OCI-LY1 (cell line): ENCODE results near the gene SIK1.
"Not testable (repeated sequence)": the region's sequence is repeated elsewhere in the genome, so short reads cannot be mapped to it uniquely, and the experiment has no call there.

Experiments used
- H2AFZ ChIP-seq: fragments of 200-600 bp; sonication (generic), shearing (Covaris generic); 2 replicates; pipeline ENCODE4 v1.6.0; 2014; ENCODE audit warnings: antibody characterized with exemption, mild to moderate bottlenecking, low read length
- H3F3A ChIP-seq: fragments of 200-600 bp; sonication (generic), shearing (Covaris generic); 2 replicates; pipeline ENCODE4 v1.6.0; 2014; ENCODE audit warnings: mild to moderate bottlenecking, antibody characterized with exemption, low read length, moderate library complexity; ENCODE audit not compliant: insufficient read depth
- H3K27ac ChIP-seq: fragments of 200-600 bp; sonication (generic); 2 replicates; pipeline ENCODE4 v1.5.1; 2014; ENCODE audit warnings: low read length, mixed run types, mild to moderate bottlenecking, low read depth; ENCODE audit not compliant: poor library complexity, severe bottlenecking
- H3K27me3 ChIP-seq: fragments of 200-600 bp; sonication (generic); 2 replicates; pipeline ENCODE4 v1.6.0; 2014; ENCODE audit warnings: antibody characterized with exemption, mild to moderate bottlenecking, low read length, moderate library complexity; ENCODE audit not compliant: insufficient read depth
- H3K36me3 ChIP-seq: fragments of 200-600 bp; sonication (generic); 2 replicates; pipeline ENCODE4 v1.6.1; 2014; ENCODE audit warnings: mild to moderate bottlenecking, antibody characterized with exemption, low read length, moderate library complexity, mixed read lengths; ENCODE audit not compliant: insufficient read depth
- H3K4me1 ChIP-seq: fragments of 200-600 bp; sonication (generic); 2 replicates; pipeline ENCODE4 v1.5.1; 2014; ENCODE audit warnings: mild to moderate bottlenecking, low read length, moderate library complexity; ENCODE audit not compliant: insufficient read depth, severe bottlenecking
- H3K4me2 ChIP-seq: fragments of 200-600 bp; sonication (generic), shearing (Covaris generic); 2 replicates; pipeline ENCODE4 v1.6.1; 2014; ENCODE audit warnings: low read length
- H3K4me3 ChIP-seq: fragments of 200-600 bp; sonication (generic); 2 replicates; pipeline ENCODE4 v1.5.1; 2014; ENCODE audit warnings: low read length, low read depth, mild to moderate bottlenecking, mixed read lengths; ENCODE audit not compliant: poor library complexity, severe bottlenecking
- H3K79me2 ChIP-seq: fragments of 200-600 bp; shearing (Covaris generic); 2 replicates; pipeline ENCODE4 v1.6.1; 2016; ENCODE audit warnings: mixed run types, low read length, mixed read lengths; ENCODE audit not compliant: insufficient read depth
- H3K9ac ChIP-seq: fragments of 200-600 bp; sonication (generic), shearing (Covaris generic); 2 replicates; pipeline ENCODE4 v1.6.1; 2014; ENCODE audit warnings: mild to moderate bottlenecking, low read length, mixed read lengths
- H3K9me2 ChIP-seq: fragments of 200-600 bp; sonication (generic), shearing (Covaris generic); 2 replicates; pipeline ENCODE4 v1.6.1; 2014; ENCODE audit warnings: low read depth, mild to moderate bottlenecking, low read length, mixed read lengths
- H3K9me3 ChIP-seq: fragments of 200-600 bp; shearing (Covaris generic); 2 replicates; pipeline ENCODE4 v1.6.1; 2014; ENCODE audit warnings: low read length, mixed read lengths
- H4K20me1 ChIP-seq: fragments of 200-600 bp; sonication (generic), shearing (Covaris generic); 2 replicates; pipeline ENCODE4 v1.6.0; 2016; ENCODE audit warnings: mild to moderate bottlenecking, low read length; ENCODE audit not compliant: insufficient read depth

Gene SIK1

DNA sequence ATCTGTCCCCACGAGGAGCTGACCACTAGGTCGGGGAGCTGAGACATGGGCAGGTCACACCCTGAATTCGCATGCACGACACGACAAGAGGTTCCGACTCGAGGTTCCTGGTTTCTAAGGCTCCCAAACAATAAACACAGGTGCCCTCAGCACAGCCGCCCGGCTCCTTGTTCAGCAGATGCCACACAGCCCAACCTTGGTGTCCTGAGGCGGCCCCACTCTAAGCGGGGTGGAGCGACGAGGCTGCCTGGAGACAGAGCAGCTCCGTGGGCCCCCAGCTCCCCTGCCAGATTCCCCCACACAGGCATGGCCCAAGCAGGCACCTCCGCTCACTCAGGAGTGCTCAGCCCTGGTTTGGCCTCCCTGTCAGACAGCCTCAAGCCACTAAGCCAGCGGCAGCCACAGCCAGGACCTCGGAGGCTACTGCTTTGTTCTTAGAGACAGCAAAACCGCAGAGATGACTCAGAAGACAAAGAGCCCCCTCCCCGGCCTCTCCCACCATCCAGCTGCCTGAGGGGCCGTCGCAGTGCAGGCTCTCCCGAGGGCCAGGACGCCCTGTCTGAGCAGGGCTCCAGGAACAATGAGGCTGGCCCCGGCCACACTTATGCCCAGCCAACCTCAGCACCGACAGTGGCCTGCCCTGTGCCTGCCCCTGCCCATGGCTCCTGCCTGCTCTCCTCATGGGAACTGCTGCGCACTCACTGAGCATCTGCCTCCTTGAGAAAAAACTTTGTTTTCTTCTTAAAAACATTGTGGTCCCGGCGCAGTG, 14.7 kb downstream of the SIK1 start:
- not testable (repeated sequence) for H3F3A ChIP-seq, H3K79me2 ChIP-seq, H3K4me1 ChIP-seq, H3K36me3 ChIP-seq, H3K9me3 ChIP-seq, H3K9ac ChIP-seq, H3K27ac ChIP-seq, H3K27me3 ChIP-seq, H2AFZ ChIP-seq, H3K4me2 ChIP-seq, H3K4me3 ChIP-seq, H3K9me2 ChIP-seq, H4K20me1 ChIP-seq

GRCh38 chr21:43410456-43411068, 16.4 kb downstream of the SIK1 start:
- not testable (repeated sequence) for H3K27ac ChIP-seq, H3K9me3 ChIP-seq, H4K20me1 ChIP-seq, H3K9ac ChIP-seq, H2AFZ ChIP-seq, H3K27me3 ChIP-seq, H3K4me1 ChIP-seq, H3K9me2 ChIP-seq, H3K4me2 ChIP-seq, H3K36me3 ChIP-seq, H3K4me3 ChIP-seq, H3F3A ChIP-seq, H3K79me2 ChIP-seq

GRCh38 chr21:43407139-43407538, 19.8 kb downstream of the SIK1 start:
- not testable (repeated sequence) for H2AFZ ChIP-seq, H3K4me1 ChIP-seq, H3K9me2 ChIP-seq, H3K27ac ChIP-seq, H3K9ac ChIP-seq, H3K36me3 ChIP-seq, H3K4me3 ChIP-seq, H3K79me2 ChIP-seq, H3F3A ChIP-seq, H3K9me3 ChIP-seq, H4K20me1 ChIP-seq, H3K4me2 ChIP-seq, H3K27me3 ChIP-seq

DNA sequence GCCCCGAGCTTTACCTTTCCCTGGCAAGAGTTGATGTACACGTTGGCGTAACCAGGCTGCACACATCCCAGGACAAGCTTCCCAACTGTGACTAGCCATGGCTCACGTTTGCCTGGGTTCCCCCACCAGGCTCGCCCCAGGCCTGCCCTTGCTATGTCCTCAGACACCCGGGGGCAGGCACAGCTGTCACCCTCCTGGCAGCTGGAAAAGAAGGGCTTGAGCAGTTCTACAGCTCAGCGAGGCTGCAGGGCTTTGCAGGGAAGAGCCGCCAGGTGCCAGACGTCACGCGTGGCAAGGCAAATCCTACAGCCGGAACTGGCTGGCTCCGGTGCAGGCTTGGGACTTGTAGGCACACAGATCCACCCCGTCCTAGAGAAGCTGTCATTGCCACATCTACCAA, 22.5 kb downstream of the SIK1 start:
- H3K9ac ChIP-seq, H3K36me3 ChIP-seq, H2AFZ ChIP-seq, H3K27ac ChIP-seq, H3K9me2 ChIP-seq, H3K4me1 ChIP-seq, H3K4me2 ChIP-seq, H4K20me1 ChIP-seq, H3K79me2 ChIP-seq, H3K9me3 ChIP-seq, H3K27me3 ChIP-seq, H3K4me3 ChIP-seq, H3F3A ChIP-seq: not testable (repeated sequence)

- not testable (repeated sequence) for H3K27ac ChIP-seq, H3K4me1 ChIP-seq, H3K4me3 ChIP-seq, H3K9ac ChIP-seq, H3K36me3 ChIP-seq, H2AFZ ChIP-seq, H3F3A ChIP-seq, H4K20me1 ChIP-seq, H3K4me2 ChIP-seq, H3K79me2 ChIP-seq, H3K9me2 ChIP-seq, H3K27me3 ChIP-seq, H3K9me3 ChIP-seq
Observed at GRCh38 chr21:43403651-43404430, 23.1 kb downstream of the SIK1 start.

GRCh38 chr21:43401125-43401524, 25.8 kb downstream of the SIK1 start:
- not testable (repeated sequence) for H3K9me2 ChIP-seq, H3K27ac ChIP-seq, H3F3A ChIP-seq, H3K4me3 ChIP-seq, H3K9ac ChIP-seq, H3K36me3 ChIP-seq, H3K27me3 ChIP-seq, H3K9me3 ChIP-seq, H3K79me2 ChIP-seq, H3K4me1 ChIP-seq, H4K20me1 ChIP-seq, H2AFZ ChIP-seq, H3K4me2 ChIP-seq

DNA sequence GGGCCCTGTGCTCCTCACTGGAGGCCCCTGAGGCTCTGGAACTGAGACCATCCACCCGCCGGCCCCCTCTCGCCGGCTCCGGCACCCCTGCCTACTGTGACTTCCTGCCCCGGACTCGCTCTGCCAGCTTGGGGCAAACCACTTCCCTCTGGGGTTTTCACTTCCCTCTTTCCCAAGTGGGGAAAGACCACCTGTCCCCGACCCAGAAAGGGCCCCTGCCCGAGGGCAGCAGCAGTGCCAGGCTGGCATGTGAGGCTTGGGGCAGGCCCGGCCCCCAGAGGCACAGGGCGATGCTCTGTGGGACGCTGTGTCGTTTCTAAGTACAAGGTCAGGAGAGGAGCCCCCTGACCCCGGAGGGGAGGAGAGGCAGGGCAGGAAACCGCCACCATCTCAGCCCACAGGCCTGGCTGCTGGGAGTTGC, 27.3 kb downstream of the SIK1 start:
- not testable (repeated sequence) for H3K9me3 ChIP-seq, H3K79me2 ChIP-seq, H3K27ac ChIP-seq, H2AFZ ChIP-seq, H3K4me2 ChIP-seq, H3K4me1 ChIP-seq, H4K20me1 ChIP-seq, H3K9ac ChIP-seq, H3K4me3 ChIP-seq, H3F3A ChIP-seq, H3K9me2 ChIP-seq, H3K27me3 ChIP-seq, H3K36me3 ChIP-seq
